Measurements from ENCODE around the gene LAMB4.

Gene LAMB4

GRCh38 chr7:108142675-108143259 is 12.6 kb upstream of the LAMB4 start:
- no peak for DNase-seq

GRCh38 chr7:108142180-108142579 is 12.0 kb upstream of the LAMB4 start:
- no peak for DNase-seq

GRCh38 chr7:108140671-108141070 is 10.5 kb upstream of the LAMB4 start:
- DNase-seq = no peak

GRCh38 chr7:108138911-108139310 is 8.8 kb upstream of the LAMB4 start:
- DNase-seq = no peak

GRCh38 chr7:108137993-108138392 is 7.8 kb upstream of the LAMB4 start:
- no peak for DNase-seq

- no peak for DNase-seq
Observed at GRCh38 chr7:108137040-108137439, 6.9 kb upstream of the LAMB4 start.

GRCh38 chr7:108136191-108136688 is 6.1 kb upstream of the LAMB4 start:
- DNase-seq = no peak

GRCh38 chr7:108135446-108136190 is 5.5 kb upstream of the LAMB4 start:
- no peak for DNase-seq

- DNase-seq = no peak
Observed at GRCh38 chr7:108134486-108134885, 4.3 kb upstream of the LAMB4 start.

GRCh38 chr7:108132551-108133265 is 2.5 kb upstream of the LAMB4 start:
- DNase-seq = no peak

GRCh38 chr7:108129018-108129965 is 869 bp downstream of the LAMB4 start:
- DNase-seq = no peak

GRCh38 chr7:108128514-108128913 is 1.6 kb downstream of the LAMB4 start:
- DNase-seq = no peak

- DNase-seq = no peak
Observed at GRCh38 chr7:108127461-108127860, 2.7 kb downstream of the LAMB4 start.

- DNase-seq = no peak
Observed at GRCh38 chr7:108124820-108125219, 5.3 kb downstream of the LAMB4 start.

- DNase-seq = no peak
Observed at GRCh38 chr7:108122181-108122580, 8.0 kb downstream of the LAMB4 start.

GRCh38 chr7:108120933-108121332 is 9.2 kb downstream of the LAMB4 start:
- no peak for DNase-seq

- no peak for DNase-seq
Observed at GRCh38 chr7:108120196-108120595, 10.0 kb downstream of the LAMB4 start.

- no peak for DNase-seq
Observed at GRCh38 chr7:108118959-108119358, 11.2 kb downstream of the LAMB4 start.

GRCh38 chr7:108114117-108114841 is 15.9 kb downstream of the LAMB4 start:
- no peak for DNase-seq

GRCh38 chr7:108112683-108113082 is 17.5 kb downstream of the LAMB4 start:
- DNase-seq = no peak

GRCh38 chr7:108109221-108109908 is 20.8 kb downstream of the LAMB4 start:
- DNase-seq = no peak

Measured in NCI-H2081 treated with DMSO at 0.1 percent for 48 hours (cell line).